Stomach (tissue), 9 donors: ENCODE data around the gene PIP4K2A. TPM values are rescaled to one million over a fixed set of nuclear protein-coding genes. Genes with fewer than 3 reads are reported as not detected.

Source experiments
- DNase-seq, 2 donors: peaks; one replicate each; pipeline versions ENCODE4 v3.0.0 to v3.0.0-alpha.2; 2013 to 2019
- H3K27ac ChIP-seq, 5 donors: fragments of 200-600 bp in 4 of 5; sonication (generic) in 4 of 5; one replicate each; pipeline ENCODE4 v1.5.1; 2013 to 2019; ENCODE audit warnings: mild to moderate bottlenecking in 1 of 5, moderate library complexity in 1 of 5
- H3K27me3 ChIP-seq, 3 donors: fragments of 200-600 bp; sonication (generic); one replicate each; pipeline ENCODE4 v1.5.1; 2017 to 2019; ENCODE audit warnings: mixed run types in 1 of 3
- H3K36me3 ChIP-seq, 4 donors: fragments of 200-600 bp; sonication (generic); 1 replicate in 3 of 4; 2 replicates in 1 of 4; pipeline ENCODE4 v1.5.1; 2016 to 2019
- H3K4me1 ChIP-seq, 4 donors: fragments of 200-600 bp; sonication (generic); one replicate each; pipeline ENCODE4 v1.5.1; 2016 to 2019
- H3K4me3 ChIP-seq, 4 donors: fragments of 200-600 bp; sonication (generic) in 3 of 4; one replicate each; pipeline ENCODE4 v1.5.1; 2016 to 2019; ENCODE audit warnings: mild to moderate bottlenecking in 1 of 4
- H3K9me3 ChIP-seq, 4 donors: fragments of 200-600 bp; sonication (generic); one replicate each; pipeline ENCODE4 v1.5.1; 2016 to 2019
- CTCF ChIP-seq, 7 experiments: fragments of 450-650 bp in 4 of 7; fragments of 200-600 bp in 3 of 7; sonication (generic) in 3 of 7; IDR thresholded peaks; one replicate each; pipeline ENCODE4 v1.5.1; 2016 to 2019; ENCODE audit warnings: antibody characterized with exemption in 7 of 7, control low read depth in 2 of 7, mild to moderate bottlenecking in 1 of 7
- EP300 ChIP-seq: sonication (generic); formaldehyde crosslinking; IDR thresholded peaks from one replicate; pipeline ENCODE4 v1.6.1; 2017; ENCODE audit warnings: antibody characterized with exemption
- POLR2A ChIP-seq, 4 donors: fragments of 450-650 bp; IDR thresholded peaks; one replicate each; pipeline ENCODE4 v1.6.1; 2016; ENCODE audit warnings: antibody characterized with exemption in 4 of 4, control low read depth in 2 of 4, mild to moderate bottlenecking in 1 of 4, moderate library complexity in 1 of 4
- POLR2AphosphoS5 ChIP-seq, 3 donors: sonication (generic); formaldehyde crosslinking; IDR thresholded peaks; one replicate each; pipeline ENCODE4 v1.6.1; 2016; ENCODE audit warnings: antibody characterized with exemption in 3 of 3
- WGBS, 5 donors: extraction: QIAGEN DNeasy Blood & Tissue Kit in 3 of 5; methylation state at CpG; one replicate each; pipeline versions ENCODE4 v1.1.5 to v1.1.7; 2013 to 2018; 5-methylcytosine and 5-hydroxymethylcytosine counted together
- intact Hi-C: fragments of 100-400 bp; cut with DNase I; formaldehyde crosslinking; loops from one replicate; pipeline ENCODE4 v1.15.1; 2023; ENCODE audit warnings: low total_unique reads
- polyA plus RNA-seq, 3 donors: library from polyadenylated mRNA; stranded (reverse); fragments of 200-250 nt; gene quantifications; one replicate each; pipeline ENCODE4 v1.2.3, GENCODE V29; 2013
- total RNA-seq, 5 donors: library from RNA; depleted of rRNA; stranded (reverse); fragments of >200 nt; gene quantifications; one replicate each; pipeline versions ENCODE4 v1.1.0 to v1.2.3, GENCODE V29; 2014 to 2016
- donor health status: healthy with polysubstance abuse.
- donor health status: Bipolar disorder and iron deficiency.
- donor health status: healthy.

Gene PIP4K2A
- total and polyA plus RNA-seq, 8 donors = 6.7 to 61.3 (median 13.6) TPM

GRCh38 chr10:22681301-22681700 is 33.1 kb downstream of the PIP4K2A start:
- 90 to 100% (median 95%) methylated on average over 1 of the region's 1 CpG for WGBS, 5 donors
- Histone ChIP-seq H3K4me1 (peaks cover 24 to 74% (median 50%) of the 10 kb centered on the region in 4 donors), H3K36me3 (no peaks in the 10 kb centered on the region), H3K9me3 (no peaks in the 10 kb centered on the region), H3K27ac (peak overlapping the region in 4 of 5 donors; percentile 7 to 63 (median 20)), H3K27me3 (no peaks in the 10 kb centered on the region), H3K4me3 (no peak overlapping the region)
- DNase-seq = no peak
- TF ChIP-seq CTCF (IDR thresholded peaks at IDR 0.05) = no peak
- TF ChIP-seq EP300 = no peak
- no peak for TF ChIP-seq POLR2A (IDR thresholded peaks at IDR 0.05)
- TF ChIP-seq POLR2AphosphoS5 (IDR thresholded peaks at IDR 0.05) = no peak
- intact Hi-C loops = no loop called here

- intact Hi-C loops = no loop called here
- H3K27me3 ChIP-seq = no peaks in the 10 kb centered on the region
- DNase-seq = no peak
- H3K27ac ChIP-seq = no peak overlapping the region
- TF ChIP-seq POLR2AphosphoS5 (IDR thresholded peaks at IDR 0.05) = no peak
- no peak for TF ChIP-seq EP300
- no peak for TF ChIP-seq POLR2A (IDR thresholded peaks at IDR 0.05)
- no peak for TF ChIP-seq CTCF (IDR thresholded peaks at IDR 0.05)
- no peak overlapping the region for H3K4me3 ChIP-seq
- no peaks in the 10 kb centered on the region for H3K9me3 ChIP-seq
- peaks cover 12 to 72% (median 39%) of the 10 kb centered on the region in 4 donors for H3K4me1 ChIP-seq
- 88 to 100% (median 93%) methylated on average over 1 of the region's 1 CpG for WGBS, 5 donors
- H3K36me3 ChIP-seq = no peaks in the 10 kb centered on the region
These were observed 34.8 kb downstream of the PIP4K2A start for GRCh38 chr10:22679608-22680007.

- Histone ChIP-seq H3K27me3 (no peaks in the 10 kb centered on the region), H3K4me1 (peaks cover 6 to 69% (median 26%) of the 10 kb centered on the region in 4 donors), H3K4me3 (no peak overlapping the region), H3K27ac (no peak overlapping the region), H3K9me3 (no peaks in the 10 kb centered on the region), H3K36me3 (no peaks in the 10 kb centered on the region)
- intact Hi-C loops = no loop called here
- DNase-seq = no peak
- no peak for TF ChIP-seq POLR2A (IDR thresholded peaks at IDR 0.05)
- no peak for TF ChIP-seq CTCF (IDR thresholded peaks at IDR 0.05)
- no peak for TF ChIP-seq POLR2AphosphoS5 (IDR thresholded peaks at IDR 0.05)
- no peak for TF ChIP-seq EP300
- 81 to 91% (median 89%) methylated on average over 5 of the region's 5 CpGs for whole genome bisulfite sequencing, 5 donors
These were observed 37.0 kb downstream of the PIP4K2A start for GRCh38 chr10:22677333-22677732.

- no peak overlapping the region for H3K27ac ChIP-seq
- no peaks in the 10 kb centered on the region for H3K36me3 ChIP-seq
- H3K27me3 ChIP-seq = no peaks in the 10 kb centered on the region
- H3K4me3 ChIP-seq = no peak overlapping the region
- no peak for DNase-seq
- intact Hi-C loops = no loop called here
- no peaks in the 10 kb centered on the region for H3K9me3 ChIP-seq
- peak in 1 of 4 donors; percentile 9 for TF ChIP-seq POLR2A (IDR thresholded peaks at IDR 0.05)
- TF ChIP-seq EP300 = no peak
- H3K4me1 ChIP-seq = peaks cover 3 to 65% (median 19%) of the 10 kb centered on the region in 4 donors
- WGBS, 5 donors = 93 to 97% (median 96%) methylated on average over 1 of the region's 1 CpG
These were observed 37.9 kb downstream of the PIP4K2A start for GRCh38 chr10:22676435-22676834.

GRCh38 chr10:22674573-22674930 is 39.8 kb downstream of the PIP4K2A start:
- no peak for DNase-seq
- Histone ChIP-seq H3K36me3 (no peaks in the 10 kb centered on the region), H3K27me3 (no peaks in the 10 kb centered on the region), H3K9me3 (no peaks in the 10 kb centered on the region), H3K4me1 (peaks cover 0 to 72% (median 18%) of the 10 kb centered on the region in 4 donors), H3K4me3 (no peak overlapping the region), H3K27ac (no peak overlapping the region)
- intact Hi-C loops = no loop called here
- WGBS, 5 donors = 66 to 80% (median 72%) methylated on average over 3 of the region's 3 CpGs
- no peak for TF ChIP-seq EP300
- TF ChIP-seq CTCF (IDR thresholded peaks at IDR 0.05) = no peak
- no peak for TF ChIP-seq POLR2A (IDR thresholded peaks at IDR 0.05)
- no peak for TF ChIP-seq POLR2AphosphoS5 (IDR thresholded peaks at IDR 0.05)
